HEK293T (cell line): ENCODE results near the gene ITGB6.

Experiments used
- CTCF ChIA-PET: fragments of 350-600 bp; formaldehyde crosslinking; extraction: SDS; loops from one replicate; lab custom pipeline; 2021; ENCODE audit warnings: antibody characterized with exemption, inconsistent platforms; lab: Yijun Ruan, JAX
- POLR2A ChIA-PET: fragments of 350-600 bp; formaldehyde crosslinking; extraction: SDS; loops from one replicate; lab custom pipeline; 2020; ENCODE audit warnings: antibody characterized with exemption, inconsistent platforms; lab: Yijun Ruan, JAX
- DNase-seq: peaks from one replicate; pipeline ENCODE4 v3.0.0; 2012; ENCODE audit warnings: mixed read lengths; ENCODE audit errors: extremely low spot score
- ARNT ChIP-seq: fragments of 450-650 bp; IDR thresholded peaks from 2 replicates; pipeline ENCODE4 v1.6.1; 2017; ENCODE audit warnings: mild to moderate bottlenecking
- BHLHE40 ChIP-seq: fragments of 450-650 bp; IDR thresholded peaks from 2 replicates; pipeline ENCODE4 v1.6.1; 2016; ENCODE audit warnings: mild to moderate bottlenecking, moderate library complexity, borderline replicate concordance
- CTBP1 ChIP-seq: fragments of 450-650 bp; IDR thresholded peaks from 2 replicates; pipeline ENCODE4 v1.6.1; 2016; ENCODE audit warnings: borderline replicate concordance
- ELF4 ChIP-seq: fragments of 450-650 bp; IDR thresholded peaks from 2 replicates; pipeline ENCODE4 v1.6.1; 2017; ENCODE audit warnings: antibody characterized with exemption
- FOXA1 ChIP-seq: fragments of 450-650 bp; IDR thresholded peaks from 2 replicates; pipeline ENCODE4 v1.6.1; 2016; ENCODE audit warnings: mild to moderate bottlenecking
- FOXK2 ChIP-seq: fragments of 450-650 bp; IDR thresholded peaks from 2 replicates; pipeline ENCODE4 v1.6.1; 2016; ENCODE audit warnings: mild to moderate bottlenecking
- FOXM1 ChIP-seq: fragments of 450-650 bp; IDR thresholded peaks from 2 replicates; pipeline ENCODE4 v1.6.1; 2017; ENCODE audit warnings: mild to moderate bottlenecking, borderline replicate concordance
- HDGF ChIP-seq: fragments of 450-650 bp; IDR thresholded peaks from 2 replicates; pipeline ENCODE4 v1.6.1; 2017; ENCODE audit warnings: antibody characterized with exemption, borderline replicate concordance
- L3MBTL2 ChIP-seq: fragments of 450-650 bp; conservative IDR thresholded peaks from 2 replicates; pipeline ENCODE4 v1.6.1; 2016; ENCODE audit warnings: mild to moderate bottlenecking
- LEF1 ChIP-seq: fragments of 450-650 bp; IDR thresholded peaks from 2 replicates; pipeline ENCODE4 v1.6.1; 2017; ENCODE audit warnings: mild to moderate bottlenecking, borderline replicate concordance
- NFRKB ChIP-seq: fragments of 450-650 bp; IDR thresholded peaks from 2 replicates; pipeline ENCODE4 v1.6.1; 2016; ENCODE audit warnings: mild to moderate bottlenecking, moderate library complexity
- SP1 ChIP-seq: fragments of 450-650 bp; IDR thresholded peaks from 2 replicates; pipeline ENCODE4 v1.6.1; 2017
- SUZ12 ChIP-seq: fragments of 450-650 bp; IDR thresholded peaks from 2 replicates; pipeline ENCODE4 v1.6.1; 2016; ENCODE audit warnings: mild to moderate bottlenecking
- TARDBP ChIP-seq: fragments of 450-650 bp; IDR thresholded peaks from 2 replicates; pipeline ENCODE4 v1.6.1; 2016
- ZNF384 ChIP-seq: fragments of 450-650 bp; IDR thresholded peaks from 2 replicates; pipeline ENCODE4 v1.6.1; 2016
- TF ChIP-seq, protein P1 (sequence below): fragments of 450-650 bp; IDR thresholded peaks from 2 replicates; pipeline ENCODE4 v1.6.1; 2016

The ITGB6 gene

DNA sequence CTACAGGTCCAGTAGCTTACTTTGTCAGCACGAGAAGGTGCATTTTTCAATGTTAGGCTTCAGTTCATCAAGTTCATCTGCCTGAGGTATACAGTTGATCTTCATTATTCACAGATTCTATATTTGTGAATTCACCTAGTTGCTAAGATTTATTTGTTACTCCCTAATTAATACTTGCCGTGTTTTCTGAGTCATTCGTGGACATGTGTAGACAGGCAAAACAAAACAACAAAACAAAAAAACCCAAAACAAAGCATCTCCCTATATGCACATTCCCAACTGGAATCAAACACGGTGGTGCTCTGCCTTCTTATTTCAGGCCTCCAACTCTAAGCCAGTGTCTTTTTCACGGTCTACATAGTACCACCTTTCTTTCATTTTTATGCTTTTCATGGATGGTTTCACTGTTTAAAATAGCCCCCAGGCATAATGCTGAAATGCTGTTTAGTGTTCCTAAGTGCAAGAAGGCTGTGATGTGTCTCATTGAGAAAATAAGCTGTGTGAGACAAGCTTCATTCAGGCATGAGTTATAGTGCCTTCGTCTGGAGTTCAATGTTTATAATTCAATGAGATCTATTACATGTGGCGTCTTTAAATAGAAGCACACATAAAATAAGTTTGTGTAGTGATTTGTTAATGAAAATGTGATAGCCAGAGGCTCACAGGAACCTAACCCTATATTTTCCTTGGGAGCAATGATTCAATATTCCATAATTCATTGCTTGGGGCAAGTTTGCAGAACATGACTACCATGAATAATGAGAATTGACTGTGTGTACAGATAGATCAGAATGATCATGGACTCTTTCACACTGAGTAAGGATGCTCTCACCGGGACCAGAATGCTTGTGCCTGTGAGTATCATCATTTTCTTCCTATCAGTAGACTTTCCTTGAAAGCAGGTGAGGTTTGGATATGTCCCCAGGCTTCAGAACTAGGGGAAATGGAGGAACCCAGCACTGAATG is 24.6 kb downstream of the ITGB6 start:
- CTCF ChIA-PET, result no interaction called here
- TF ChIP-seq FOXK2, result no peak
- TF ChIP-seq, protein P1, sequence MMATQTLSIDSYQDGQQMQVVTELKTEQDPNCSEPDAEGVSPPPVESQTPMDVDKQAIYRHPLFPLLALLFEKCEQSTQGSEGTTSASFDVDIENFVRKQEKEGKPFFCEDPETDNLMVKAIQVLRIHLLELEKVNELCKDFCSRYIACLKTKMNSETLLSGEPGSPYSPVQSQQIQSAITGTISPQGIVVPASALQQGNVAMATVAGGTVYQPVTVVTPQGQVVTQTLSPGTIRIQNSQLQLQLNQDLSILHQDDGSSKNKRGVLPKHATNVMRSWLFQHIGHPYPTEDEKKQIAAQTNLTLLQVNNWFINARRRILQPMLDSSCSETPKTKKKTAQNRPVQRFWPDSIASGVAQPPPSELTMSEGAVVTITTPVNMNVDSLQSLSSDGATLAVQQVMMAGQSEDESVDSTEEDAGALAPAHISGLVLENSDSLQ, result peak; percentile 55
- POLR2A ChIA-PET, result no interaction called here
- DNase-seq, result no peak

DNA sequence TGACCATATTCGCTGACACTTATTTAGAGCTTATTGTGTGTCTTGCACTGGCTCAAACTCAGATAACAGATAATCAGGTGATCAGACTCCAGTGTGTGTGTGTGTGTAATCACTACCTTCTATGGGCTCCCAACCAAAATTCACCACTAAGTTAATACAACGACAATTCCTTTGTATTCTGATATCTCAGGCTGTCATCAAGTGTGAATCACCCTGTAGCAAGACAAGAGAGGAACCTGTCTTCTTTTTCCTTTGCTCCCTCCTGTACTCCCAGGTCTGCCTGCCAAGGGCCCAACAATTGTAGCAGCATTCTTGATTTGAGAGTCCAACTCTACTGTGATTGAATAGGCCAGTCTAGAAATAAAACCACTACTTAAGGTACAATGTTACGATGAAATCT is 25.8 kb downstream of the ITGB6 start:
- TF ChIP-seq, protein P1, result no peak
- TF ChIP-seq CTBP1, result no peak
- POLR2A ChIA-PET, result no interaction called here
- CTCF ChIA-PET, result no interaction called here
- no peak for DNase-seq

DNA sequence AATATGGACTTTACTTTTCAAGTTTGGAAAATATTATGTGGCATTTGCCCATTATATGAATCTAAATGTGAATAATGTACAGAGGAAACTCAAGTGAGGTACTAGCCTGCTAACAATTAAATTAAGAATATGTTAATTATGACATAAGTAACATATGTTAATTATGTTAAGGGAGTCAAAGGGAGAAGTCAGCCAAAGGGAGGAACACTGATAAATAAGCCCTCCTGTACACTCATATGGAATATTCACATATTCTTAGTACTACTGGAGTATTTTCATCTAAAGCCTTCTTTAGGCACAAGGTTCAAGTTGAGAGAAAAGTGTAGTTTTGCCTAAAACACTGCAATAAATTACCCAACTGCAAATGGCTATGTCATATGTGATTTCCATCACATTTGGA is 30.1 kb downstream of the ITGB6 start:
- TF ChIP-seq L3MBTL2 (no peak), BHLHE40 (no peak), FOXM1 (no peak), SP1 (no peak), FOXK2 (no peak), ARNT (no peak), FOXA1 (no peak), LEF1 (no peak), ELF4 (no peak), HDGF (no peak), CTBP1 (no peak), NFRKB (no peak), SUZ12 (no peak), ZNF384 (no peak), TARDBP (no peak)
- TF ChIP-seq, protein P1, result no peak
- CTCF ChIA-PET, result no interaction called here
- DNase-seq, result no peak
- POLR2A ChIA-PET, result no interaction called here

DNA sequence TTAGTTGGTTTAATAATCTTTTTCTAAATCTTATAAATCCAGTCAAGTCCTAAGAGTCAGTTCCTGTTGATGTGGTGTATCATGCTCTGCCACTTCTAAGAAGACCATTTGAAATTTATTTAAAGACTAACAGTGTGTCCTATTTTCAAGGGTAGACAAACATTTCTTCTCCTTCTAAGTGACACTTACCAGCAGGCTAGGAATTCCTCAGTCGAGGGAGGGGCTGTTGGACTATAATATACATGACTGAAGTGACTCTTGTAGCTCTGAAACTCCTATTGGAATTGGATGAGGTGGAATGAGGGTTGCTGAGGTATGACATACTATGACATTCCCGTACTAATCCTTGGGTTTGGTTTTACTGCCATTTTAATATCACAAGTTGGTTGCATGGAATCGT is 30.6 kb downstream of the ITGB6 start:
- ChIA-PET CTCF (no interaction called here), POLR2A (no interaction called here)
- no peak for TF ChIP-seq BHLHE40
- TF ChIP-seq LEF1, result no peak
- no peak for TF ChIP-seq ARNT
- TF ChIP-seq NFRKB, result no peak
- no peak for TF ChIP-seq FOXK2
- TF ChIP-seq SP1, result no peak
- TF ChIP-seq FOXA1, result no peak
- no peak for TF ChIP-seq SUZ12
- TF ChIP-seq, protein P1, result no peak
- no peak for TF ChIP-seq HDGF
- DNase-seq, result no peak

DNA sequence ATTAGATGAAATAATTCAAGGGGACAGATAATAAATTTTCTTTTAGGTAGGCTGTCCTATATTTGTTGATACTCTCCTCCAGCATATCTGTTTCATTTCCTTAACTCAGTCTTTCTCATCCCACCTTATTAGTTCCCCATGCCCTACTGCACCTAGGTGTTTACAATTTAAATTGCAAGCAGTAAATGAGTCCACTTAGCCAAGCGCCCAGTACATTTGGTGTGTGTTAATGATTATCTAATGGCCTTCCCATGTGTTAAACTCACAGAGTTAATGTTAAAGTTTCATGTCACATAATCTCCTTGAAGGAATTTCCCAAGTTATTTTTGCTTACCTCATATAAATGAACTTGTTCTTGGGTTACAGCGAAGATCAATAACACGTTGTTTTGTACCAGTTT is 31.2 kb downstream of the ITGB6 start:
- no peak for TF ChIP-seq BHLHE40
- TF ChIP-seq ELF4, result no peak
- no peak for TF ChIP-seq L3MBTL2
- TF ChIP-seq LEF1, result no peak
- no peak for TF ChIP-seq SP1
- no peak for TF ChIP-seq ZNF384
- no peak for TF ChIP-seq ARNT
- ChIA-PET CTCF (no interaction called here), POLR2A (no interaction called here)
- DNase-seq, result no peak

DNA sequence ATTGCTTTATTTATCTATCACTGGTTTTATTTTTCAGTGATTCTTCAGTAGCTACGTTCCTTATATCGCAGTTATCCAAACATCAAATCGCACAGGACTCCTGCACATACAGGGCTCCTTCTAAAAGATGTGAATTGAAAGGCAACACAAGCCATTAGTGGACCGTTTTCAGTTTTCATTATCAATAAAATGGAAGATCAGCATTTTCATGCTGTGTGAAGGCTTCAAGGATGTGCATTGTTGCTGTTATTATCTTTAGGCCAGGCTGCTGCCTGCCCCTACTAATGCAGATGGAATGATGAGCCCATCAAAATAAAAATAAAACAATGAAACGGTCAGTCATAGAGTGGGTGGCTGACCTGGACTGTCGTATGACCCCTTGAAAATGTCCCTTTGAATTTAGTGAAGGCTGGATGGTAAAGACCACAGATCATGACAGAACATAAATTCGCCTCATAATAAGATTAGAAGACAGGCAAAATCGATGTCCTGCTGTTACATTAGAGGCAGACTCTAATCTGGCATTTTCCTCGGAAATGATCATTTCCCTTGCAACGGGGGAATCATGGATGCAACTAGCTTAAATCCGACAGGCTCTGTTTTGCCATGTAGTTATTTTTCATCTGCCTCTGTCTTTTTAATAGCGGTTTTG is 32.9 kb downstream of the ITGB6 start:
- POLR2A ChIA-PET, result no interaction called here
- CTCF ChIA-PET, result no interaction called here
- no peak for DNase-seq
- TF ChIP-seq ZNF384 (no peak), CTBP1 (no peak), TARDBP (no peak), LEF1 (no peak), ELF4 (no peak), HDGF (no peak), FOXK2 (no peak), FOXA1 (no peak), L3MBTL2 (no peak), ARNT (no peak), SP1 (no peak), SUZ12 (no peak), BHLHE40 (no peak), NFRKB (no peak), FOXM1 (no peak)
- TF ChIP-seq, protein P1, result no peak
